ENCODE results near the gene TKFC.

TKFC gene

DNA sequence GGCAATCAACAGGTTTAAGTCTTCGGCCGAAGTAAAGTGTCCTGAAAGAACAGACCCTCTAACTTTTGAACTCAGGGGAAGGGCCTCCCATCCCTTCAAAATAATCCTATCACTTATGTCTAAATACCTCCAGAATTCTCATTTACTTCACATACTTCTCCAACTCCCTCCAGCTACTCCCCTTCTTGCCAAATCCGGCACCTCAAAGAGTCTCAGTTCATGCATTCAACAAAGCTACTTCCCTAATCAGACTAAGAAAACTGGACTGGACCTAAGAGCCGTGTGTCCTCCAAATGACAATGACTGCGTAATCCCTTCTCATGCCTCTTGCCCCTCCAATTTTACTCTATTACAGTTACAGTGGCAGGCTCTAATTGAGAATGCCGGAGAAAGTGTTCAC lies 1.4 kb upstream of the TKFC start:
- H3K27me3 ChIP-seq (replicated peaks in 2 of 5; ENCODE audit: control insufficient read depth in 4 of 5, insufficient read depth in 5 of 5, low read length in 4 of 5): no peaks in the 10 kb centered on the region
- H3K4me1 ChIP-seq (ENCODE audit: control extremely low read depth in 1 of 4, control insufficient read depth in 4 of 4, insufficient read depth in 4 of 4, low read length in 3 of 4): peaks cover 4 to 49% (median 31%) of the 10 kb centered on the region in 4 experiments
- H3K27ac ChIP-seq (ENCODE audit: insufficient read depth in 1 of 2, low read depth in 1 of 2, low read length in 2 of 2, poor library complexity in 1 of 2, severe bottlenecking in 2 of 2): peak overlapping the region; percentile 93 to 97
- WGBS (ENCODE audit: insufficient coverage): 74% methylated on average over 6 of the region's 6 CpGs
- H3K36me3 ChIP-seq (ENCODE audit: control insufficient read depth in 4 of 4, insufficient read depth in 4 of 4, low read length in 3 of 4): peaks cover 8 to 36% (median 21%) of the 10 kb centered on the region in 4 experiments
- peak overlapping the region in 6 of 7 experiments; percentile 25 to 94 (median 88) for H3K4me3 ChIP-seq (ENCODE audit: control insufficient read depth in 1 of 7, extremely low read depth in 1 of 7, insufficient read depth in 4 of 7, low read depth in 2 of 7, low read length in 6 of 7)
- peak in 2 of 3 donors; percentile 19 to 20 for DNase-seq
- POLR2A ChIA-PET: no interaction called here
- CTCF ChIA-PET: interaction anchor here (0.9 to 3.5 kb wide), 2 partner anchors 54 to 62 kb away, joined by 3 to 25 read pairs; no protein-coding TSS in a partner anchor
- H3K9me3 ChIP-seq (ENCODE audit: control extremely low read depth in 1 of 5, control insufficient read depth in 4 of 5, insufficient read depth in 2 of 5, low read depth in 1 of 5, low read length in 4 of 5): no peaks in the 10 kb centered on the region

DNA sequence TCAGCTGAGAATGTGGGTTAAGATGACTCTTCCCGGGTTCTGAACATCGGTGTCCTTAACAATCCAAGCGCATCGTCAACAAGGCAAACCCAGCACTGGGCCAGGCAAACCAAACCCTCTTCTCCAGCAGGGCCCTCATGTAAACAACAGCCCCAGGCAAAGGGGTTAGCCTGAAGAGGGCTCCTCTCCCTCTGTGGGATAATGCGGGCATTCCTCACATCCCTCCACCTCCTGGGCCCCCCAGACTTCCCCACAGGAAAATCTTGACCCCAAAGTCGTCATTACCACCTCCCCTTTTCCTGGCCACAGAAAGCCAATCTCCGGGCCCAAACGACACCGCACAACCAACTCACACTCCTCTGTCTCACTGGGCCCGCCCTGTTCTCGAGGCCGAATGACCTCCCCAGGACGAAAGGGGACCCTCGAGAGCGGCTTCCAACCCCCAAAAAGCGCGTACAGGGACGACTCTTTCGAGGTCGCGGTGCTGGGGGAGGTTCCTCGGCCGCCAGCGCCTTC lies 689 bp upstream of the TKFC start:
- H3K4me3 ChIP-seq (ENCODE audit: control insufficient read depth in 1 of 7, extremely low read depth in 1 of 7, insufficient read depth in 4 of 7, low read depth in 2 of 7, low read length in 6 of 7): peak overlapping the region; percentile 75 to 94 (median 85)
- WGBS (ENCODE audit: insufficient coverage): 2% methylated on average over 19 of the region's 24 CpGs
- CTCF ChIA-PET: interaction anchor here (3.5 kb wide), 1 partner anchor 54 kb away, joined by 25 read pairs; no protein-coding TSS in a partner anchor
- no peaks in the 10 kb centered on the region for H3K27me3 ChIP-seq (replicated peaks in 2 of 5; ENCODE audit: control insufficient read depth in 4 of 5, insufficient read depth in 5 of 5, low read length in 4 of 5)
- peaks cover 4 to 50% (median 31%) of the 10 kb centered on the region in 4 experiments for H3K4me1 ChIP-seq (ENCODE audit: control extremely low read depth in 1 of 4, control insufficient read depth in 4 of 4, insufficient read depth in 4 of 4, low read length in 3 of 4)
- peak overlapping the region; percentile 93 to 97 for H3K27ac ChIP-seq (ENCODE audit: insufficient read depth in 1 of 2, low read depth in 1 of 2, low read length in 2 of 2, poor library complexity in 1 of 2, severe bottlenecking in 2 of 2)
- POLR2A ChIA-PET: no interaction called here
- peaks cover 5 to 30% (median 18%) of the 10 kb centered on the region in 4 experiments for H3K36me3 ChIP-seq (ENCODE audit: control insufficient read depth in 4 of 4, insufficient read depth in 4 of 4, low read length in 3 of 4)
- DNase-seq: peak; percentile 19 to 48 (median 34)
- H3K9me3 ChIP-seq (ENCODE audit: control extremely low read depth in 1 of 5, control insufficient read depth in 4 of 5, insufficient read depth in 2 of 5, low read depth in 1 of 5, low read length in 4 of 5): no peaks in the 10 kb centered on the region

DNA sequence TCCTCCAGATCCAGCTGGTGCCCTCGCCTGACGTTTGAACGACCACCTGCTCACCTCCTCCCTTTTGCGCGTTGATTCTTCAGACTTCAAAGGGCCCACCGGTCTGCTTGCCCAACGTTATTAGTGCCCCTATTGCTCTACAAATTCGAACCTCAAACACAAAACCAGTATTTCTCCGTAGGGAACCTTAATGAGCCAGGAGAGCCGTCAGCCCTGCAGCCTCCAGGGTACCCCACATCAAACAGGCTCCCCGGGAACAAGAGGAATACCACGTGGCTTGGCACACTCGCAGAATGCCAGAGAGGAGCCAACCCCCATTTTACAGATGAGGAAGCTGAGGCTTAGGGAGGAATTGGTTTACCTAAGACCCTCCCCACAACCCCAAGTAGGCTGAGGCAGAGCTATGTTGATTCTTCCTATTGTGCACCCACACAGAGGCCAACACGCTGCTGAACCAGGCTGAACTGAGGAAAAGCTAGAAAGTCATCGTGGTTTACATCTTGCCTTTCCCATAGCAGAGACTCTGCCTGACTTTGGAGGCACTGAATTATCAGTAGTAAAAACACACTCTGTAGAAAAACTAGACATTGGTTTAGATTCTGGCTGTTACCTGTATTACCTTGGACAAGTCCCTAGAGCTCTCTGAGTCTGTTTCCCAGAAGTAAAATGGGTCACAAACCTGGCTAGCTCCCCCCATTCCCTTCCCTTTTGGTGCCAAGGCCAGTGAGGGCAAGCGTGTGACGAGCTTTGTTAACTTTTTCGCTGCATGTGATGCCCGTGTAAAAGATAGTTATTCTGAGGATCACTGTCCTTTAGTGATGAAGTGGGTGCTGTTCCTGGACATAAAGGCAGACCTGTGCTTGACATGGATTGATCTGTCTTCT lies 764 bp downstream of the TKFC start:
- H3K27me3 ChIP-seq (replicated peaks in 2 of 5; ENCODE audit: control insufficient read depth in 4 of 5, insufficient read depth in 5 of 5, low read length in 4 of 5): no peaks in the 10 kb centered on the region

GRCh38 chr11:61334434-61335354 lies 1.7 kb downstream of the TKFC start:
- POLR2A ChIA-PET: no interaction called here
- H3K4me3 ChIP-seq (ENCODE audit: control insufficient read depth in 1 of 7, extremely low read depth in 1 of 7, insufficient read depth in 4 of 7, low read depth in 2 of 7, low read length in 6 of 7): no peak overlapping the region

More for the DNA sequence above, 764 bp downstream of the TKFC start:
- Histone ChIP-seq H3K9me3 (ENCODE audit: control extremely low read depth in 1 of 5, control insufficient read depth in 4 of 5, insufficient read depth in 2 of 5, low read depth in 1 of 5, low read length in 4 of 5) (no peaks in the 10 kb centered on the region), H3K4me3 (ENCODE audit: control insufficient read depth in 1 of 7, extremely low read depth in 1 of 7, insufficient read depth in 4 of 7, low read depth in 2 of 7, low read length in 6 of 7) (peak overlapping the region; percentile 69 to 94 (median 85)), H3K36me3 (ENCODE audit: control insufficient read depth in 4 of 4, insufficient read depth in 4 of 4, low read length in 3 of 4) (peaks cover 7 to 26% (median 16%) of the 10 kb centered on the region in 4 experiments), H3K4me1 (ENCODE audit: control extremely low read depth in 1 of 4, control insufficient read depth in 4 of 4, insufficient read depth in 4 of 4, low read length in 3 of 4) (peaks cover 4 to 50% (median 31%) of the 10 kb centered on the region in 4 experiments), H3K27ac (ENCODE audit: insufficient read depth in 1 of 2, low read depth in 1 of 2, low read length in 2 of 2, poor library complexity in 1 of 2, severe bottlenecking in 2 of 2) (peak overlapping the region; percentile 93 to 97)
- 27% methylated on average over 10 of the region's 19 CpGs for WGBS (ENCODE audit: insufficient coverage)
- CTCF ChIA-PET: interaction anchor here (1.0 to 10.5 kb wide), 6 partner anchors 25 to 68 kb away, joined by 4 to 341 read pairs (median 16); partner anchors contain the start of genes CYB561A3, TMEM138, TMEM216 and VWCE
- peak; percentile 32 to 77 (median 66) for DNase-seq
- POLR2A ChIA-PET: interaction anchor here (1.0 kb wide), 1 partner anchor 48 kb away, joined by 4 read pairs; no protein-coding TSS in a partner anchor

GRCh38 chr11:61335355-61335710 lies 2.3 kb downstream of the TKFC start:
- H3K9me3 ChIP-seq (ENCODE audit: control extremely low read depth in 1 of 5, control insufficient read depth in 4 of 5, insufficient read depth in 2 of 5, low read depth in 1 of 5, low read length in 4 of 5): no peaks in the 10 kb centered on the region
- ChIA-PET POLR2A (no interaction called here), CTCF (interaction anchor here (1.0 to 10.5 kb wide), 10 partner anchors 8 to 112 kb away, joined by 3 to 341 read pairs (median 9); partner anchors contain the start of genes CYB561A3, TMEM138, TMEM216 and VWCE)
- no peak overlapping the region for H3K4me3 ChIP-seq (ENCODE audit: control insufficient read depth in 1 of 7, extremely low read depth in 1 of 7, insufficient read depth in 4 of 7, low read depth in 2 of 7, low read length in 6 of 7)
- peak overlapping the region in 1 of 2 experiments; percentile 36 for H3K27ac ChIP-seq (ENCODE audit: insufficient read depth in 1 of 2, low read depth in 1 of 2, low read length in 2 of 2, poor library complexity in 1 of 2, severe bottlenecking in 2 of 2)
- peaks cover 0 to 14% (median 13%) of the 10 kb centered on the region in 4 experiments for H3K36me3 ChIP-seq (ENCODE audit: control insufficient read depth in 4 of 4, insufficient read depth in 4 of 4, low read length in 3 of 4)
- peaks cover 4 to 50% (median 31%) of the 10 kb centered on the region in 4 experiments for H3K4me1 ChIP-seq (ENCODE audit: control extremely low read depth in 1 of 4, control insufficient read depth in 4 of 4, insufficient read depth in 4 of 4, low read length in 3 of 4)
- no peak for DNase-seq
- no peaks in the 10 kb centered on the region for H3K27me3 ChIP-seq (replicated peaks in 2 of 5; ENCODE audit: control insufficient read depth in 4 of 5, insufficient read depth in 5 of 5, low read length in 4 of 5)
- WGBS (ENCODE audit: insufficient coverage): no CpG with 5 or more reads among the region's 1 CpG

More at GRCh38 chr11:61334434-61335354, 1.7 kb downstream of the TKFC start:
- H3K27me3 ChIP-seq (replicated peaks in 2 of 5; ENCODE audit: control insufficient read depth in 4 of 5, insufficient read depth in 5 of 5, low read length in 4 of 5): no peaks in the 10 kb centered on the region
- no peak for DNase-seq
- H3K9me3 ChIP-seq (ENCODE audit: control extremely low read depth in 1 of 5, control insufficient read depth in 4 of 5, insufficient read depth in 2 of 5, low read depth in 1 of 5, low read length in 4 of 5): no peaks in the 10 kb centered on the region
- H3K36me3 ChIP-seq (ENCODE audit: control insufficient read depth in 4 of 4, insufficient read depth in 4 of 4, low read length in 3 of 4): peaks cover 0 to 20% (median 16%) of the 10 kb centered on the region in 4 experiments
- CTCF ChIA-PET: interaction anchor here (1.0 to 10.5 kb wide), 7 partner anchors 24 to 104 kb away, joined by 3 to 341 read pairs (median 10); partner anchors contain the start of genes CYB561A3, TMEM138, TMEM216 and VWCE
- WGBS (ENCODE audit: insufficient coverage): 96% methylated on average over 13 of the region's 16 CpGs
- peak overlapping the region in 1 of 2 experiments; percentile 39 for H3K27ac ChIP-seq (ENCODE audit: insufficient read depth in 1 of 2, low read depth in 1 of 2, low read length in 2 of 2, poor library complexity in 1 of 2, severe bottlenecking in 2 of 2)
- H3K4me1 ChIP-seq (ENCODE audit: control extremely low read depth in 1 of 4, control insufficient read depth in 4 of 4, insufficient read depth in 4 of 4, low read length in 3 of 4): peaks cover 4 to 50% (median 31%) of the 10 kb centered on the region in 4 experiments

Measured in common myeloid progenitor, CD34-positive (primary cell).